ENCODE measurements around the gene VOPP1. TPM values are rescaled to one million over a fixed set of nuclear protein-coding genes. Genes with fewer than 3 reads are reported as not detected.

VOPP1 gene
- total RNA-seq, 2 donors from 2014 or later: 114 to 120 TPM

- H3K9me3 ChIP-seq (ENCODE audit: control insufficient read depth, low read length, poor library complexity, severe bottlenecking): no peaks in the 10 kb centered on the region
- ATAC-seq (no peak), DNase-seq (no peak)
- peak overlapping the region; percentile 87 for H3K4me3 Mint-ChIP-seq
- no peaks in the 10 kb centered on the region for H3K27me3 Mint-ChIP-seq
- peak overlapping the region; percentile 98 for H3K27ac Mint-ChIP-seq
- no peaks in the 10 kb centered on the region for H3K36me3 Mint-ChIP-seq (ENCODE audit: low read depth)
- peaks cover 76% of the 10 kb centered on the region for H3K4me1 Mint-ChIP-seq
Observed at GRCh38 chr7:55532150-55532917, 40.0 kb downstream of the VOPP1 start.

- H3K27me3 Mint-ChIP-seq: no peaks in the 10 kb centered on the region
- H3K4me3 Mint-ChIP-seq: peak overlapping the region; percentile 87
- no peak for ATAC-seq
- no peak for DNase-seq
- H3K4me1 Mint-ChIP-seq: peaks cover 73% of the 10 kb centered on the region
- H3K27ac Mint-ChIP-seq: peak overlapping the region; percentile 98
- no peaks in the 10 kb centered on the region for H3K9me3 ChIP-seq (ENCODE audit: control insufficient read depth, low read length, poor library complexity, severe bottlenecking)
- H3K36me3 Mint-ChIP-seq (ENCODE audit: low read depth): no peaks in the 10 kb centered on the region
Observed at GRCh38 chr7:55531536-55531935, 40.8 kb downstream of the VOPP1 start.

DNA sequence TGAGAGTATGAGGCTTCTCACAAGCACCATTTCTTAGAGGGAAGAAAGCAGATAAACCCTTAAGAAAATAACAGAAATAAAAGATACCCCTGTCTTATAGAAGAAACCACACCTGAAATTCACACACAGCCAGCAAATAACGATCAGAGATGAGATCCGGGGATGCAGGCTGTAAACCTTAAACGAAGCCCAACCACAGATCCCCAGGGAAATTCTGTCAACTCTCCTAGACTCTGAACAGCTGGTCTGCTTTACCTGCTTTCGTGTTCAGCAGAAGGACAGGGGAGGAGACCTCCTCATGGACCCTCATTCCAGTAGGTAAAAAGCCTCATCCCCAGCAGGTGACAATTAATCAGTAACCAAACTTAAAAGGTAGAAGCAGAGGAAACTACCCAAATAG lies 45.0 kb downstream of the VOPP1 start:
- no peaks in the 10 kb centered on the region for H3K27me3 Mint-ChIP-seq
- no peak overlapping the region for H3K4me3 Mint-ChIP-seq
- DNase-seq: no peak
- H3K9me3 ChIP-seq (ENCODE audit: control insufficient read depth, low read length, poor library complexity, severe bottlenecking): no peaks in the 10 kb centered on the region
- ATAC-seq: no peak
- H3K36me3 Mint-ChIP-seq (ENCODE audit: low read depth): no peaks in the 10 kb centered on the region
- no peak overlapping the region for H3K27ac Mint-ChIP-seq
- peaks cover 57% of the 10 kb centered on the region for H3K4me1 Mint-ChIP-seq

- ATAC-seq: peak; percentile 64
- Mint-ChIP-seq H3K27ac (no peak overlapping the region), H3K27me3 (no peaks in the 10 kb centered on the region), H3K36me3 (ENCODE audit: low read depth) (no peaks in the 10 kb centered on the region), H3K4me1 (peaks cover 57% of the 10 kb centered on the region), H3K4me3 (no peak overlapping the region)
- H3K9me3 ChIP-seq (ENCODE audit: control insufficient read depth, low read length, poor library complexity, severe bottlenecking): no peaks in the 10 kb centered on the region
- no peak for DNase-seq
Observed at GRCh38 chr7:55526770-55527169, 45.5 kb downstream of the VOPP1 start.

DNA sequence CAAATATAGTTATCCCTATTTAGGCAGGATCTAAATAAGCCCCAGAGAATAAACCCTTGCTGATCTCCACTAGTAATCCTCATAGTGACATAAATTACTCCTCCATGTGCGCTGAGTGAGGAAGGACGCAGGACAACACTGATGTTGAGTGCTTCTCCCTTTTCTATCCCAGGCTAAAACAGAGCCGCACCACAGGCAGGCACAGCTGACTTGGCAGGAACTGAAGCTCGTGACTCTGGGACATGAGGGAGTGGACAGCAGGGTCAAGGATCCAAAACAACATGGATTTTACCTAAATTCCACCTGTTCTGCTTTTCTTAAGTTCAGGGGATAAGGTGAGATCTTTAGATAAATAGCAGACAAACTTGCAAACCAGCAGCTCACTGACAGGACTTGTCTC lies 46.0 kb downstream of the VOPP1 start:
- peaks cover 52% of the 10 kb centered on the region for H3K4me1 Mint-ChIP-seq
- no peak for DNase-seq
- H3K4me3 Mint-ChIP-seq: no peak overlapping the region
- no peaks in the 10 kb centered on the region for H3K9me3 ChIP-seq (ENCODE audit: control insufficient read depth, low read length, poor library complexity, severe bottlenecking)
- no peak for ATAC-seq
- no peaks in the 10 kb centered on the region for H3K36me3 Mint-ChIP-seq (ENCODE audit: low read depth)
- H3K27me3 Mint-ChIP-seq: no peaks in the 10 kb centered on the region
- H3K27ac Mint-ChIP-seq: no peak overlapping the region

- peak overlapping the region; percentile 15 for H3K4me3 Mint-ChIP-seq
- H3K4me1 Mint-ChIP-seq: peaks cover 50% of the 10 kb centered on the region
Observed at GRCh38 chr7:55524558-55525310, 47.6 kb downstream of the VOPP1 start.

GRCh38 chr7:55523366-55523765 lies 48.9 kb downstream of the VOPP1 start:
- DNase-seq: no peak
- no peaks in the 10 kb centered on the region for H3K9me3 ChIP-seq (ENCODE audit: control insufficient read depth, low read length, poor library complexity, severe bottlenecking)
- Mint-ChIP-seq H3K36me3 (ENCODE audit: low read depth) (peaks cover 5% of the 10 kb centered on the region), H3K27ac (peak overlapping the region; percentile 81), H3K4me3 (peak overlapping the region; percentile 33), H3K27me3 (no peaks in the 10 kb centered on the region), H3K4me1 (peaks cover 61% of the 10 kb centered on the region)
- no peak for ATAC-seq

More at GRCh38 chr7:55524558-55525310, 47.6 kb downstream of the VOPP1 start:
- ATAC-seq (no peak), DNase-seq (no peak)
- no peaks in the 10 kb centered on the region for H3K36me3 Mint-ChIP-seq (ENCODE audit: low read depth)
- no peaks in the 10 kb centered on the region for H3K9me3 ChIP-seq (ENCODE audit: control insufficient read depth, low read length, poor library complexity, severe bottlenecking)
- H3K27me3 Mint-ChIP-seq: no peaks in the 10 kb centered on the region
- peak overlapping the region; percentile 81 for H3K27ac Mint-ChIP-seq

GRCh38 chr7:55521917-55522902 lies 50.1 kb downstream of the VOPP1 start:
- peaks cover 68% of the 10 kb centered on the region for H3K4me1 Mint-ChIP-seq
- no peaks in the 10 kb centered on the region for H3K27me3 Mint-ChIP-seq
- DNase-seq (no peak), ATAC-seq (no peak)
- H3K9me3 ChIP-seq (ENCODE audit: control insufficient read depth, low read length, poor library complexity, severe bottlenecking): no peaks in the 10 kb centered on the region
- peaks cover 9% of the 10 kb centered on the region for H3K36me3 Mint-ChIP-seq (ENCODE audit: low read depth)
- no peak overlapping the region for H3K4me3 Mint-ChIP-seq
- H3K27ac Mint-ChIP-seq: peak overlapping the region; percentile 81

- Mint-ChIP-seq H3K4me3 (peak overlapping the region; percentile 43), H3K4me1 (peaks cover 66% of the 10 kb centered on the region), H3K27ac (peak overlapping the region; percentile 57), H3K27me3 (no peaks in the 10 kb centered on the region), H3K36me3 (ENCODE audit: low read depth) (peaks cover 9% of the 10 kb centered on the region)
- ATAC-seq (no peak), DNase-seq (no peak)
- H3K9me3 ChIP-seq (ENCODE audit: control insufficient read depth, low read length, poor library complexity, severe bottlenecking): no peaks in the 10 kb centered on the region
Observed at GRCh38 chr7:55521512-55521911, 50.8 kb downstream of the VOPP1 start.

GRCh38 chr7:55520426-55521140 lies 51.7 kb downstream of the VOPP1 start:
- DNase-seq: no peak
- peaks cover 72% of the 10 kb centered on the region for H3K4me1 Mint-ChIP-seq
- H3K36me3 Mint-ChIP-seq (ENCODE audit: low read depth): peaks cover 11% of the 10 kb centered on the region
- peak overlapping the region; percentile 56 for H3K4me3 Mint-ChIP-seq
- H3K27me3 Mint-ChIP-seq: no peaks in the 10 kb centered on the region
- H3K9me3 ChIP-seq (ENCODE audit: control insufficient read depth, low read length, poor library complexity, severe bottlenecking): no peaks in the 10 kb centered on the region
- H3K27ac Mint-ChIP-seq: peak overlapping the region; percentile 37
- ATAC-seq: no peak

- H3K27ac Mint-ChIP-seq: peak overlapping the region; percentile 83
Observed at GRCh38 chr7:55518836-55519235, 53.5 kb downstream of the VOPP1 start.

DNA sequence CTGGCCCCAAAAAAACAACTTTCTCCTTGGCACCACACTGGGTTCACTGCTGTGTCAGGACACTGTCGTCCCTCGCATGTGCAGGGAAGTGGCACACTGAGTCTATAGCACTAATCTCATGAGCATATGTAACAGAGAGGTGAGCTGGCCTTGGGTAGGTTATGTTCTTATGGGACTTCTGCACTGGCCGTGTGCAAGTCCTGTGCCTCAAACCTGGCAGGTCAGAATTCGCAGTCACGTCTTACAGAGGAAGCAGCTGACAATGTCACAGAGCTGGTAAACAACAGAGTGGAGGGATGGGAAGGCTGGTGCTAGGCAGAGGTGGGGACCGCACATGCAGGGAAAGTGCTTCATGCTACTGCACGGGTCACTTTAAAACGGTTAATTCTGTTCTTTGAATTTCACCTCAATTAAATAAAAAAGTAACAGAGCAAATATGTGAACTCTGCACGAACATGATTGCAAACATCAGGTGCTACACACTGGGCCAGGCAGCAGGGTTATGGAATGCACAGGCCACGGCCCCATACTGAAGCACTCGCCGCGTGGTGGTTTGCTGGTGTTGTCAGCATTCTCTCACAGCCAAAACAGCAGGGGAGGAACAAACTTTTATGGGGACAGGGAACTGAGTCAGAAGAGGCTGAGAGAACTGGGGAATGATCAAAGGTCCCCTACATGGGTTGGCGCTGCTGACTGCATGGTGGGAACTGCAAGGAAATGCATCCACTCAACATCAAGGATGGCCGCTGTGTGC lies 54.2 kb downstream of the VOPP1 start:
- H3K9me3 ChIP-seq (ENCODE audit: control insufficient read depth, low read length, poor library complexity, severe bottlenecking): no peaks in the 10 kb centered on the region
- Mint-ChIP-seq H3K36me3 (ENCODE audit: low read depth) (peaks cover 15% of the 10 kb centered on the region), H3K27ac (peak overlapping the region; percentile 83), H3K4me3 (peak overlapping the region; percentile 41), H3K4me1 (peaks cover 64% of the 10 kb centered on the region), H3K27me3 (no peaks in the 10 kb centered on the region)
- DNase-seq (no peak), ATAC-seq (no peak)

More at GRCh38 chr7:55518836-55519235, 53.5 kb downstream of the VOPP1 start:
- no peak overlapping the region for H3K4me3 Mint-ChIP-seq
- ATAC-seq (no peak), DNase-seq (no peak)
- H3K4me1 Mint-ChIP-seq: peaks cover 65% of the 10 kb centered on the region
- H3K36me3 Mint-ChIP-seq (ENCODE audit: low read depth): peaks cover 13% of the 10 kb centered on the region
- no peaks in the 10 kb centered on the region for H3K9me3 ChIP-seq (ENCODE audit: control insufficient read depth, low read length, poor library complexity, severe bottlenecking)
- H3K27me3 Mint-ChIP-seq: no peaks in the 10 kb centered on the region
